ENCODE measurements around the gene NMNAT3.

- TF ChIP-seq EP300 (IDR thresholded peaks at IDR 0.05) = no peak
- TF ChIP-seq RCOR1 (IDR thresholded peaks at IDR 0.05; ENCODE audit: low read depth, low read length) = no peak
- TF ChIP-seq HOXB5 (CRISPR knock-in tag; IDR thresholded peaks at IDR 0.05) = no peak
- no peak for TF ChIP-seq POLR2AphosphoS2 (conservative IDR thresholded peaks at IDR 0.05; ENCODE audit: low read length)
- TF ChIP-seq REST (IDR thresholded peaks at IDR 0.05) = no peak
- no peak for TF ChIP-seq NFE2L2 (conservative IDR thresholded peaks at IDR 0.05; ENCODE audit: low read length)
- TF ChIP-seq MAX (IDR thresholded peaks at IDR 0.05) = no peak
- no peak for TF ChIP-seq CTCF (IDR thresholded peaks at IDR 0.05)
- no peak for TF ChIP-seq RFX5 (IDR thresholded peaks at IDR 0.05)
- no peak for TF ChIP-seq CBX8 (IDR thresholded peaks at IDR 0.05)
- TF ChIP-seq RAD21 (conservative IDR thresholded peaks at IDR 0.05 in 1 of 2, IDR thresholded peaks at IDR 0.05 in 1 of 2) = no peak
- no peak for TF ChIP-seq HOXA7 (CRISPR knock-in tag; IDR thresholded peaks at IDR 0.05)
- TF ChIP-seq BCL3 (IDR thresholded peaks at IDR 0.05) = no peak
Observed at GRCh38 chr3:139689708-139690228, 12.0 kb upstream of the NMNAT3 start.

Measured in A549 (cell line).